GM19043 (cell line): ENCODE results near the gene ACSL1.

Experiments used
- ATAC-seq: cut with Tn5 transposase; IDR thresholded peaks from one replicate; pipeline ENCODE4 v1.9.1; 2021; ENCODE audit warnings: low read depth; ENCODE audit not compliant: unreplicated experiment

The ACSL1 gene

DNA sequence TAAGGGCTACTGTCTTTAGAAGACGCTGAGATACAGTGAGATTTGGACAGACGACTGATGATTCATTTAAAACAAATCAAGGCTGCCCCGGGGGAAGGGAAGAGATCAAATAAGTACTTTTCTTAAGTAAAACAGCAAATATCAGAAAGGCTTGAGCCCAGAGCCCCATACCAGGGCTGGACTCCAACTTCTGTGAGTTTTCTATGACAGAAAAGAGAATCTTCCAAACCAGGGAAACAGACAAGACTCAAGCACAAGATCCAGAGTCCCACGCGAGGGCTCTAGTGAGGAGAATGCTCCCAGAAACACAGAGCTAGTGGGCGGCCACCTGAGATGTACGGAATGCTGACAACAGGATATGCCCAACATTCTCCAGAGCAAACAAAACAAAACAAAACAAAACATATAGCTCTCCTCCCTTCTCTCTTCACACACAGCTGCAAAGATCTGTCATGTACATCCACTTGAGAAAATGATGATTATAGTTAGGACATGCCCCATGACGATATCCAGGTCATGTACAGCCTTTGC lies 13.1 kb downstream of the ACSL1 start:
- no peak for ATAC-seq

DNA sequence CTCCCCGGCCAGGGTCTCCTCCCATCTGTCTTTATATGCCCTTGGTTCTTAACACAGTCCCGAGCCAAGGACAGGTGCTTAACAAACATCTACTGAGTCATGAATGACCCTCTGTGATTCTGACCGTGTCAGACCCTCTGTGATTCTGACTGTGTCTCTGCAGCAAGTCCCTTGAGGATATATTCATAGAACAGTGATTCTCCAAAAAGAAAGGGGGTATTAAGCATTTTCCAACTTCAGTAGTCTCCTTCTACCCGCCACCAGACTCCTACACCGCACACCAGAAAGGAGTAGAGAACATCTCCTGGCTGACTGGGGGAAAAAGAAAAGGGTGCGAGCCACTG lies 13.6 kb downstream of the ACSL1 start:
- ATAC-seq: no peak

DNA sequence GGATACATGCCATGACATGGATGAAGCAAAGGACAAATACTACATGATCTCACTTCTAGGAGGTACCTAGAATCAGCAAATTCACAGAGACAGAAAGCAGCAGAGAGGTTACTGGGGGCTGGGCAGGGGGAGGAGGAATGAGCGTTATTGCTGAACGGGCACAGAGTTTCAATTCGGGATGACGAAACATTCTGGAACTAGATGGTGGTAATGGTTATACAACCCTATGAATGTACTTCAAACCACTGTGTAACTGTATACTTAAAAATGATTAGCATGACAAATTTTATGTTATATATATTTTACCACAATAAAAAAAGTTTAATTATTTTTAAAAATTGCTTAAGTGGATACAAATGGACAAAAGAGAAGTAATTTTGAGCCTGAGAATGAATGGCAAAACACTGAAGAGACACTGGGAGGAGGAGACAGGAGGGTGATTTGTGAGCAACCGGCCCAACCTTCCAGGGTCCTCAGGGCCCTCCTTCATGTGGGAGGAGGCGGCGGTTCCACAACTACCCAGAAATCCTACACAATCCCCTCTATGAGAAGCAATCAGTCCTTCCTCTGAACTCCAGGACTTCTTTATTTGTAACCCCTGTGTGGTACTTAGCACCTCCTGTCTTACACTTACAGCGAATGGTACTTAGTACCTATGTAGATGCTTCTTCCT lies 14.1 kb downstream of the ACSL1 start:
- no peak for ATAC-seq

DNA sequence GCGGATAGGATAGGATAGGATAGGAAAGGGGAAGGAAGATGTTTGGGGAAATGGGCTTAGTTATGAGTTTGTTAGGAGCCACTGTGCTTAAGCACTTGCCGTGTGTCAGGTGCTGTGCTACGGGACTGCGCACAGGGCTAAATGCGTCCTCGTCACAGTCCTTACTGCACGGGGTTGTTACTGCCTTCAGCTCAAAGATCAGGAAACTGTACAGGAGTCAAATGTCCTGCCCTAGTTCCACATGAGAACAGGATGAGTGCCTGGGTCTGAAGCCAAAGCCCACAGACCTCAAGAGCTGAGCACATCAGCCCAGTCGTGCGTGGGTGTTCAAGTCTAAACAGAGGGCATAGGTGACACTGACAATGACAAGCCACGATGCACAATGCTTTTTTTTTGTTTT lies 15.0 kb downstream of the ACSL1 start:
- ATAC-seq: no peak

DNA sequence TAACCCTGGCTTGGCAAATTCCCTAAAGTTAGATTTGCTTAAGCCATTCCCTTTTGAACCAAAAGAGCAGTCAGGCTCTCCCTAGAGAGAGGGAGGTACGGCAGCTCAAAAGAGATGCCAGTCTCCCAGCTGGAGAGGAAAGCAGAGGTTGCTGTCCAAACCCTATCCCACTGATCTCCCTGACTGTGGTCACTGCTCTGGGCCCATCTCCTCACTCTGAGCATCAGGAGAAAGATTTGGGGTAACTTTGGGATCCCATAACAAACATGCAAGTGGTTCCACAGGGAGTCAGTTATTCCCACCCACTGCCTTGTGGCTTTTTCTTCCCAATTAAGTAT lies 17.1 kb downstream of the ACSL1 start:
- ATAC-seq: no peak

DNA sequence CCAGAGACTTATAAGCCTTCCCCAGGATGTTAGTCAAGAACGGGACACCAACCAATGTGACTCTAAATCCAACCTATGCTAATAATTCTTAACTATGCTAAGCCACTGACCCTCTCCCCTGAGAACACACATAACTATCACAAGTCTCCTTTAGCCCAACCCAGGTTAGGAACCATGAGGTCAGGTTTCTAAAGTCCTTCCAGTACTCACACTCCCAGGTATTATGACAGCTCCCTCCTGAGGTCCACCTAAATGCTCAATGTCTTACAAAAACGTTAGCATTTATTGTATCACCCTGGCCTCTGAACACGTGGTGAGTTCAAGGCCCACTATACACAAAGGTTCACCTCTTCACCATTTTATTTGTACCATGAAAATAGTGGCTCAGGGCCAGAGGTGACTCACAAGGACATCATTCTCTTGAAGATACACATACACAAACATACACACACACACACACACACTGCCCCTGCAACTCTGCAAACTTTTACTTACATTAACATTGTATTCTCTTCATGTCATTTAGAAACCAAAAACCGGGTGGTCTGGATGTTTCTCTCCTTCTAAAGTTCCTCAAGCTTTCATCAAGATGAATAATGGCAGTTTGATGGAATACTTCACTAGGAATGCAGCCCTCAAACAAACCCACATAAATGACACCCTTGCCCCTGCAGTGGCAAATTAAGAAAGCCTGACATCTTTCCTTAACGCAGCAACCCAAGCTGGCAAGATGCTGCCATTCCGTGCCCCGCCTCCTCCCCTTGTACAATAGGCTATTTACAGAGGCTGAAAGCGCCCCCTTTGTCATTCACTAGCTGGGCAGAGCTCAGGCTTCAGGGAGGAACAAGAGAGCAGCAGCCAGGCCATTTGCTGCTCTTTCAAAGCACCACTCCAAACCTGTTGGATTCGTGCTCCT lies 17.7 kb downstream of the ACSL1 start:
- ATAC-seq: no peak

DNA sequence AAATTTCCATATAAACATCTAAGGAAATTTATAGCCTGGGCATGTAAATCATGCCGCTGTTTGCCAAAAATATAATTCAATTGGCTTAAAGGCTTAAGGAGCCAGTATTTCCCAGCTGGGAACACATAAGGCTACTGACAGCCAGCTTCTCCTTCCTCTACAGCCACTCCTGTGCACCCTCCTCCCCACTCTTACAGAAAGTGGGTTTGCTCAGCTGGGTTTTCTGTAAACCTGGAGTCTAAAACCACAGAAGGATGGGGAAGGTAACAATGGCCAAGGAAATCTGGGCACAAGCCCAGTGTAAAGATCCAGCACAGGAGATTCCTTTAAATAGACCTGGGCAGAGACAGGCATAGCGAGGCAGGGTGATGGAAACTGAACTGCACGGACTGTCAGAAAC lies 18.5 kb downstream of the ACSL1 start:
- ATAC-seq: no peak

DNA sequence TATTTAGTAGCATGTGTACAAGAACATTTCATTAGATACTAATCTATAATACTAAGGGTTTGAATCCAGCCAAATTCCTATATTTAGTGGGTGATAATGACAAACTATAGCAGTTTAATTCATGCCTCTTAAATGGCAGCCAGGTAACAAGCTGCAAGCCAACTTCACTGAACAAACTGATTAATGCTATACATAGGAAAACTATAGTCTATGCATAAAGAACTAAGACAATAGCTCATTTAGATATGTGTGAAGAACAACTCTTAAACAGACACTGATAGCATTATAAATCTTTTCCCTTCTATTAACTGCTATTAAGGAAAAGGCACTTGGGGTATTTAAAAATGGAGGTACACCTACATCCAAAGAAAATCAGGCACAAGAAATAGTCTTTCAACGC lies 19.1 kb downstream of the ACSL1 start:
- ATAC-seq: no peak

DNA sequence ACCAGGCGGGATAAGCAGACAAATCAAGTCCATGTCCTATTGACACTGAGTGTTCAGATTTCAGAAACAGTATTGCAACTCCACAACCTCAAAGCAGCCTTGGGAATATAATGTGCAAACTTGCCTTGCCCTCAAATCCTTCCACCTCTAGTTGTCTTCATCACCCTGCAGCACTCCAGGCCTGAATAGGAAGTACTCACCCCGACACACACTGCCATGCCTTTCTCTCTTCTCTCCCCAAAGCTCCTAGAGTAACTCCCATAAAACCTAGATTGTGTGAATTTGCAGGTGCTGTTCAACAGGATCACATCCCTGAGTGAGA lies 19.6 kb downstream of the ACSL1 start:
- ATAC-seq: no peak

DNA sequence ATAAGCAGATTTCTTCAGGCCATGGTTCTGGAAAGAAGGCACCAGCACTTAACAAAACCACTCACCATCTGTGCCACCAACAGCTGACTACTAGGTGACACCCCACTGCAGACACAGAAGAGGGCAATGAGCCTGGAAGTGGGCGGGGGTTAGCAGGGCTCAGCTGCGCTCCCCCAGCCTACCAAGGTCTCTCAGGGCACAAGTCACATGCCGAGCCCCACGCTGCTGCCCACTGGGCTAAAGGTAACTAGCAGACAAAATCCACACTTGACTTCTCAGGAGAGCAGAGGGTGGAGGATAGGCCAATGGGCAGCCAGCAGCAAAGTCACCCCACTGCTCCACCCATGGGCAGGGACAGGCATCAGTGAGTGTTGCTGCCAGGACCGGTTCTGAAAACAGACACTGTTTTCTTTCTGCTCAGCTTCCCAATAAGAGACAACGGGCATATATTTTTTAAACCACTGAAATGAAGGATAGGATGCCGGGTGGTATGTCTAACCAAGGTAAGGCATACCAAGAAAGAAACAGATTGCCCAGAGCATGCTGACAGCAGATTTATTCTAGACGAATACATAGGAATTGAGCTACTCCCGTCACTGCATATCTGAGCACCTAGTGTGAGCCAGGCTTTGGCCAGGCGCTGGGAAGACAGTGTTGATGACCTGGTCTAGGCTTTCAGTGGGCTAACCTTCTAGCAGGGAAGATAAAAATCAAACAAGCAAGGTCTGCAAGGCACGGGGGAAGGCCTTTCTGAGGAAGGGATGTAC lies 20.1 kb downstream of the ACSL1 start:
- peak; percentile 50 for ATAC-seq

DNA sequence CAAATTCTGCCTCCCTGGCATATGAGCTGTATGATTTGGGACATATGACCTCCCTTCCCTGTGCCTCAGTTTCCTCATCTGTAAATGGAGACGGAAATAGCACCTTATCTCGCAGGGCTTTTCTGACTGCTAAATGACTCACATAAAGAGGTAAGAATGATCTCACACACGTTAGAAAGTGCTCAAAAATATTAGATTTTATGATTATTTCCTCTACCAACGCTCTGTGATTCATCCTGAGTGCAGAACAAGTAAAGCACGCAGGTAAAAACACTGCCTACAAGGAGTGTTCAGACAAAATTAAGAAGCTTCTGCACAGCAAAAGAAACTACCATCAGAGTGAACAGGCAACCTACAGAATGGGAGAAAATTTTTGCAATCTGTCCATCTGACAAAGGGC lies 21.1 kb downstream of the ACSL1 start:
- no peak for ATAC-seq

DNA sequence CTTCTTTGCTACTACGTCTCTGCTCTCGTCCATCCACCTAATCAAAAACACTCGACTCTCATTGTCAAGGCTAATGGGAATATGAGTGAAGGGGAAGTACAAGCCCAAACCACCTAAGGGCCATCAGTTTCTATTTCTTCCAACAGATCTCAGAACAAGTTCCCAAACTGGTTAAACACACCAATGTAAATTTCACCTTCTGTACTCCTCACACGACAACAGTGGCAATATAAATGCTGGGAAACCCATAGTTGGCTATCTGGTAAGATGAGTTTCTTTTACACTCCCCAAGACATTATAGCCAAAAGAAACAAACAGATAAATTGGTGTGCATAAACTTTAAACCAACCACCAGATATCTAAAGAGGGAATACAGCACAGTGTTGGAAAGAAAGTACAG lies 21.9 kb downstream of the ACSL1 start:
- no peak for ATAC-seq

DNA sequence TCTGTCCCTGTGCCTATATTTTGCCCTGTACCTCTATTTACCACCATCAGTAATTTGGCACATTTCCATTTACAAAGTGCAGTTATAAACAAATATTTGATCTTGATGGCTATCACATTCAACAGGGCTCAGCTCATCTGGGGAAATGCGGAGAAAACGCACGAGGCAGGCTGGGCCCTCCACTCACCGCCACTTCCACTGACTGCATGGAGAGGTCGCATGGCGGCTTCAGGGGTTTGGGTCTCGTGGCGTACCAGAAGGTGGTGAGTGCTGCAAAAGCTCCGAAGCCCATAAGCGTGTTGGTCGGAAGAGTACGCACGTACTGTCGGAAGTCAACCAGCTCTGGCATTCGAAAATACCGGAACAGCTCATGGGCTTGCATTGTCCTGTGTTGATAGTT lies 22.6 kb downstream of the ACSL1 start:
- ATAC-seq: no peak

DNA sequence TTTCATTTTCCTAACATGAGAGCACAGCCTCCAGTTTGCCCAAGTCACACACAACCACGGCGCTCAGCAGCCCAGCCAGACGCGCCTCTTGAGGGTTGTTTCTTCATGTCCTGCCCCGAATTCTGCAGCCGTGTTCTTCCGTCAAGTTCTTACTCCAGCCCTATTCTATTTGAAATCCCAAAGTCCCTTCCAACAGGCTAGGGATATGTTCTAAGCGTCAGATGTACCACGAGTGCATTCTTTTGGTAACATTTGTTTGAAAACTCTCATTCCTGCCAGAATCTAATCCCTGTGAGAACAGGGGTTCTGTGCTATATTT lies 23.1 kb downstream of the ACSL1 start:
- ATAC-seq: no peak

DNA sequence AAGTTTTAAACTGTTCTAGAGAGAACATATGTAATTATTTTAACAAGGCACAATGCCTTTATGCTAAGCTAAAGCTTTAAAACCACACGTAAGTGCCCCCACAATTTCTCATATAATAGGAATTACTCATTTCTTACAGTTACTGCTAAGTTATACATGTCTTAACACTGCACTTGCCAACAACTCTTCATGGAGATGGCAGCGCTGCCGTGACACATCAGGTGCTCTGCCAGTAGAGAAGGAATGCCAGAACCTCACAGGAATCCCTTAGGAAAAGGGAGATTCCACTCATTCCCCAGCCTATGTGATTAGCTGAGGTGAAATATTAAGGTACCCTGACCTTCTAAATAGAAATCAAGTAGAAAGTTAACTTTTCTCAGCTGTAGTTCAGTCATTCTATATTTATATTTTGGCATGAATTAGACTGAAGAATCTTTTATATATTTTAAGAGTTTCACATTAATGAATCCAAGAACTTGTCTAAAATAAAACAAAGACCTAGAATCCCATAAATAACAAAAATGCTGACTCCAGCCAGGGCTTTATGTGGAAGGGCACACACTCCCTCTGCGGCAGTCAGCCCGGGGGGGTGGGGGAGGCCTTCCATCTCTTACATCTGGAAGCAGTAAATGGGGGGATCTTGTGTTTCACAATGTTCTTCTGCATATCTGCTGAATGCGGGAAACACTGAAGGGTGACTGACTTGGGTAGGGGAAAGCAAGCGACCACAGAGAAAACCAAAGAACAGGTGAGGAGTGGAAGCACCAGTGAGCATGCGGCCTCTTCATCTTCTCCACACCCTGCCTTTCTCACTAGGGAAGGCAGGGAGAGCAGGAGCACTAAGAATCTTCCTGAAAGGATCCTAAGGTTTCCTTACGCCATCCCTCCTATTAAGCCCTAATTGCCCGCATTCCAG lies 23.7 kb downstream of the ACSL1 start:
- no peak for ATAC-seq

DNA sequence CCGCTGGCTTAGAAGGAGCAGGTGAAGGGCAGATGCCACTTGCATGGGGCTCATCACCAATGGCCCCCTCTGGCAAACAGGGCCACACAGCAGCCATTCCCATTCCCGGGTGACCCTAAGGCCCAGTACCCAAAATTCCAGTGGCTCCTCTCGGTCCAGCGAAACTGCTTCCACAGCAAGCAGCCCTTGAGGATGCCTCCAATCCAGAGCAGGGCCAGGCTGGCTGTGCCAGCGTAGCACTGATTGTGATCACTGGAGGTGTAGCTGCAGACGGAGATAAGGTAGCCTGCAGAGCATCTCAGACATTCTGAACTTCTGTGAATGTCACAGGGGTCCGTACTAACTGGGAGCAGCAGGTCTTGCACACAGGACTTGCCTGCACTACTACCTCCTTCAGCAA lies 27.3 kb downstream of the ACSL1 start:
- ATAC-seq: no peak

DNA sequence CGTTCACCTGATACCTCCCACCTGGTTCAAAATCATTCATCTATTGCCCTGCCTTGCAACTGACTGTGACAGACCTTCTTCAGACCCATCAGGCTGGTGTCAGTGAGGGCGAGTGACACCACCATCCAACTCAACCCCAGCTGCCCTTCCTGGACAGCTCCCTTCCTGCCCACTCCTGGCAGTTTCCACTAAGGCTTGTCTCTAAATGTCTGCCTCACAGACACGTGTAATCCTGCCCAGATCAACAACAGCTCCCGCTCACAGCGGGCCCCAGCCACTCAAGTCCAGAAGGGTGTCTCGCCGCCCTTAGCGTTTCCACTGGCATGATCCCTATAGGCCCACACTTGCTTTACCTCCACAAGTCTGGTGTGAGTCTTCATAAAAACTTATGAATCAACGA lies 28.9 kb downstream of the ACSL1 start:
- no peak for ATAC-seq

DNA sequence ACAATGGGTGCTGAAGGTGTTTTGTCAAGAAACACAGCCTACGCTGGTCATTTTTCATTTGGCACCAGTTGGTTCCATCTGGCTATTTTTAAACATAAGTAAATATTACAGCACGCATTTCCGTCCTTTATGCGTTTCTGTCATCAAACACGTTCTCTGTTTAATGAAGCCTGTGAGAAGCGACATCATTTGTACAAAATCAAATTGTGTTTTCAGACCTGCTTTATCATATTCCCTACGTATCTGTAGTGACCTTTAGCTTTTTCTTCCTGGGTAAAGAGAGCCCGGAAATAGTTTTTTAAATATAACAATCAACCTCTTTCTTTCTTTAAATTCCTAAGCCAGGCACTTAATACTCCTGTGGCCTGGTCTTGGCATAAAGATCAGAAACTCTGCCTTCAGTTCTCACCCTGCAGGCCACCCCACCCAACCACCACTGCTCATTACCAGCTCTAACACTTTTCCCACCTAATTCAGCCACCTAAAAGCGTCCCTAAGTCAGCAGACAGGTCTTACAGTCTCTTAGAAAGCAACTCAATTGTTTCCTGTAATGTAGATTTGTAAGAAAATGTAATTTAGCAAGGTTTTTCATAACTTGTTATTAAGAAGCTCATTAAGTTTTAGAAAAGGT lies 30.4 kb downstream of the ACSL1 start:
- no peak for ATAC-seq

DNA sequence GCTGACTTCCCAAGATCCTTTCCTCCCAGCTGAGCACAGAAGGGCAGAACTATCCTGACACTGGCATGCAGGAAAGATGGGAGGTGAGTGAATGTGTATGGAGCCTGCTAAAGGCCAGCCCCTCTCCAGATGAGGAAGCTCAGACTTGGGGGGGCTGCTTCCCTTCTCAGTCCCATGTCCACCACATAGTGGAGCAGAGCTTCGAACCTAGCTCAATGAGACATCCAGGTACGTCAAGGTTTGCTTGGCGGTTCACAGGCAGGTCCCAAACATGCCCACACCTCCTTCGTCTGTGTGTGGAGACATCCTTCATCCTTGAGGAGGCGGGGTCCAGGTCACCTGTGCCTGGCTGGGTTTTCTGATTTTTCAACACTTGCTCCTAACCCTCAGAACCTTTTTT lies 31.3 kb downstream of the ACSL1 start:
- ATAC-seq: no peak

DNA sequence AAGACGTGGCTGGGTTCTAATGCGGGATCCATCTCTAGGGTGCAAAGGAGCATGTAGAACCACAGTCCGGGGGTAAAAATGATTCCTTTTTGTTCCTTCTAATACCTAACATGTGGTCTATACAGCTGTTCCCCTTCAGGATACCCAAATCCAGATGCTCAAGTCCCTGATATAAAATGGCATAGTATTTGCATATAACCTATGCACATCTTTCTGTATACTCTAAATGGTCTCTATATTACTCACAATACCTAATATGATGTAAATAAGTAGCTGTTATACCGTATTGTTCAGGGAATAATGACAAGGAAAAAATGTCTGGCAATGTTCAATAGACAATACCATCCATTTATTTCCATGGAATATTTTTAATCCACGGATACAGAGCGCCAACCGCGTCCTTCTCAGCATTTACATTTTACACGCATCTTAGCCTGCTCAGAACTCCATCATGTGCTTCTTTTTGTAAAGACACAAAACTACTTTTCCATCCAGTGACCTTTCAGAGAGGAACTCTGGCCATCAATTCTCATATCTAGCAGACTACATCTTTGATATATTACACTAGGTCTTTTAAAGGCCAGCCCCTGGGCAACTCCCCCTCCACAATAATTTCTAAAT lies 31.9 kb downstream of the ACSL1 start:
- no peak for ATAC-seq
